ENCODE data around the gene SRSF8. TPM values are rescaled to one million over a fixed set of nuclear protein-coding genes. Genes with fewer than 3 reads are reported as not detected.

The SRSF8 gene
- total RNA-seq, 1 experiment from 2014 or later, result 48.5 TPM

GRCh38 chr11:95058621-95059020, 8.1 kb upstream of the SRSF8 start:
- Mint-ChIP-seq H3K27ac (ENCODE audit: low read depth, unreplicated experiment) (no peak overlapping the region), H3K36me3 (ENCODE audit: insufficient read depth, unreplicated experiment) (no peaks in the 10 kb centered on the region), H3K27me3 (ENCODE audit: insufficient read depth, unreplicated experiment) (no peaks in the 10 kb centered on the region), H3K9me3 (ENCODE audit: unreplicated experiment) (no peaks in the 10 kb centered on the region), H3K4me3 (ENCODE audit: unreplicated experiment) (no peak overlapping the region), H3K4me1 (ENCODE audit: insufficient read depth, unreplicated experiment) (no peaks in the 10 kb centered on the region)
- no peak for DNase-seq (ENCODE audit: unreplicated experiment)
- intact Hi-C loops (cut with micrococcal nuclease), result no loop called here
- no TSS peak for BruUV-seq (replicated peaks)
- TF ChIP-seq, protein P1, sequence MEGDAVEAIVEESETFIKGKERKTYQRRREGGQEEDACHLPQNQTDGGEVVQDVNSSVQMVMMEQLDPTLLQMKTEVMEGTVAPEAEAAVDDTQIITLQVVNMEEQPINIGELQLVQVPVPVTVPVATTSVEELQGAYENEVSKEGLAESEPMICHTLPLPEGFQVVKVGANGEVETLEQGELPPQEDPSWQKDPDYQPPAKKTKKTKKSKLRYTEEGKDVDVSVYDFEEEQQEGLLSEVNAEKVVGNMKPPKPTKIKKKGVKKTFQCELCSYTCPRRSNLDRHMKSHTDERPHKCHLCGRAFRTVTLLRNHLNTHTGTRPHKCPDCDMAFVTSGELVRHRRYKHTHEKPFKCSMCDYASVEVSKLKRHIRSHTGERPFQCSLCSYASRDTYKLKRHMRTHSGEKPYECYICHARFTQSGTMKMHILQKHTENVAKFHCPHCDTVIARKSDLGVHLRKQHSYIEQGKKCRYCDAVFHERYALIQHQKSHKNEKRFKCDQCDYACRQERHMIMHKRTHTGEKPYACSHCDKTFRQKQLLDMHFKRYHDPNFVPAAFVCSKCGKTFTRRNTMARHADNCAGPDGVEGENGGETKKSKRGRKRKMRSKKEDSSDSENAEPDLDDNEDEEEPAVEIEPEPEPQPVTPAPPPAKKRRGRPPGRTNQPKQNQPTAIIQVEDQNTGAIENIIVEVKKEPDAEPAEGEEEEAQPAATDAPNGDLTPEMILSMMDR (IDR thresholded peaks at IDR 0.05; ENCODE audit: unreplicated experiment), result no peak
- ChIA-PET POLR2A (interaction anchor here (3.8 kb wide), 1 partner anchor 8 kb away, joined by 13 read pairs; the partner anchor contains the start of gene SRSF8), CTCF (interaction anchor here (0.5 to 2.0 kb wide), 2 partner anchors 8 to 416 kb away, joined by 3 to 12 read pairs; partner anchors contain the start of gene SRSF8)

- POLR2A ChIA-PET, result no interaction called here
- no peaks in the 10 kb centered on the region for H3K27me3 Mint-ChIP-seq (ENCODE audit: insufficient read depth, unreplicated experiment)
- no peaks in the 10 kb centered on the region for H3K9me3 Mint-ChIP-seq (ENCODE audit: unreplicated experiment)
- no peak for DNase-seq (ENCODE audit: unreplicated experiment)
- CTCF ChIA-PET, result interaction anchor here (2.0 kb wide), 1 partner anchor 8 kb away, joined by 12 read pairs; the partner anchor contains the start of gene SRSF8
- no peaks in the 10 kb centered on the region for H3K4me1 Mint-ChIP-seq (ENCODE audit: insufficient read depth, unreplicated experiment)
- H3K27ac Mint-ChIP-seq (ENCODE audit: low read depth, unreplicated experiment), result no peak overlapping the region
- no peaks in the 10 kb centered on the region for H3K36me3 Mint-ChIP-seq (ENCODE audit: insufficient read depth, unreplicated experiment)
- TF ChIP-seq, protein P1 (IDR thresholded peaks at IDR 0.05; ENCODE audit: unreplicated experiment), result no peak
- intact Hi-C loops (cut with micrococcal nuclease), result no loop called here
- H3K4me3 Mint-ChIP-seq (ENCODE audit: unreplicated experiment), result no peak overlapping the region
- no TSS peak for BruUV-seq (replicated peaks)
These were observed 7.7 kb upstream of the SRSF8 start for GRCh38 chr11:95059046-95059445.

GRCh38 chr11:95065336-95065735, 1.4 kb upstream of the SRSF8 start:
- no TSS peak for BruUV-seq (replicated peaks)
- POLR2A ChIA-PET, result interaction anchor here (1.0 to 13.0 kb wide), 12 partner anchors 9 to 91 kb away, joined by 3 to 242 read pairs (median 36); partner anchors contain the start of genes CWC15, ENDOD1 and KDM4D
- peak; percentile 34 for DNase-seq (ENCODE audit: unreplicated experiment)

More at GRCh38 chr11:95065336-95065735, 1.4 kb upstream of the SRSF8 start:
- TF ChIP-seq, protein P1 (IDR thresholded peaks at IDR 0.05; ENCODE audit: unreplicated experiment), result no peak
- intact Hi-C loops (cut with micrococcal nuclease), result loop anchor here (5.0 kb wide), 3 partner anchors 67 to 548 kb away; partner anchors contain the start of gene SESN3
- Mint-ChIP-seq H3K9me3 (ENCODE audit: unreplicated experiment) (no peaks in the 10 kb centered on the region), H3K27ac (ENCODE audit: low read depth, unreplicated experiment) (peak overlapping the region; percentile 35), H3K27me3 (ENCODE audit: insufficient read depth, unreplicated experiment) (no peaks in the 10 kb centered on the region), H3K4me3 (ENCODE audit: unreplicated experiment) (no peak overlapping the region), H3K36me3 (ENCODE audit: insufficient read depth, unreplicated experiment) (peaks cover 18% of the 10 kb centered on the region), H3K4me1 (ENCODE audit: insufficient read depth, unreplicated experiment) (peaks cover 8% of the 10 kb centered on the region)
- CTCF ChIA-PET, result interaction anchor here (0.7 to 1.6 kb wide), 6 partner anchors 17 to 1325 kb away, joined by 3 to 7 read pairs (median 4); partner anchors contain the start of genes CWC15 and KDM4D
